Endothelial cell of umbilical vein (primary cell): ENCODE results near the gene CDH1. TPM values are rescaled to one million over a fixed set of nuclear protein-coding genes. Genes with fewer than 3 reads are reported as not detected.
"Not testable (repeated sequence)": the region's sequence is repeated elsewhere in the genome, so short reads cannot be mapped to it uniquely, and the experiment has no call there.

Experiments used
- BruUV-seq: library from RNA; stranded (reverse); fragments of 400-500 nt; replicated peaks from 2 replicates; lab custom pipeline; 2021; lab: Mats Ljungman, UMichigan
- CTCF ChIA-PET: fragments of 300-600, 350-600 bp; sonication (Branson Sonifier 250); formaldehyde crosslinking; loops from one replicate; lab custom pipeline; 2021; ENCODE audit warnings: antibody characterized with exemption, inconsistent platforms; lab: Charles Lee
- POLR2A ChIA-PET: fragments of 300-600, 350-600 bp; sonication (Branson Sonifier 250); formaldehyde crosslinking; loops from one replicate; lab custom pipeline; 2021; ENCODE audit warnings: antibody characterized with exemption, inconsistent platforms; lab: Charles Lee
- DNase-seq: peaks from one replicate; pipeline ENCODE4 v3.0.0-alpha.2; 2011; ENCODE audit warnings: low read depth, low spot score
- FAIRE-seq: peaks from 2 replicates; lab custom pipeline; 2011; peaks lifted over from hg19 to GRCh38; lab: Jason Lieb, UNC
- H2AFZ ChIP-seq: 2 replicates; pipeline ENCODE4 v1.6.0; 2012; ENCODE audit warnings: low read depth, low read length, control low read depth, inconsistent platforms
- H3K27ac ChIP-seq: 2 replicates; pipeline ENCODE4 v1.5.1; 2011; ENCODE audit warnings: low read depth, mild to moderate bottlenecking, control low read depth, low read length, moderate library complexity; ENCODE audit not compliant: insufficient read depth
- H3K27me3 ChIP-seq, 2 experiments: 2 replicates each; pipeline versions ENCODE4 v1.6.0 to v1.6.1; 2011; ENCODE audit warnings: low read length in 2 of 2, mixed read lengths in 1 of 2; ENCODE audit not compliant: control insufficient read depth in 2 of 2, insufficient read depth in 2 of 2
- H3K36me3 ChIP-seq, 2 experiments: 2 replicates in 1 of 2; 3 replicates in 1 of 2; pipeline ENCODE4 v1.5.1; 2011; ENCODE audit warnings: low read length in 2 of 2, mild to moderate bottlenecking in 1 of 2, moderate library complexity in 1 of 2; ENCODE audit not compliant: control insufficient read depth in 2 of 2, insufficient read depth in 2 of 2; ENCODE audit errors: extremely low read depth in 1 of 2
- H3K4me1 ChIP-seq: 3 replicates; pipeline ENCODE4 v1.5.1; 2011; ENCODE audit warnings: mild to moderate bottlenecking, low read length; ENCODE audit not compliant: control insufficient read depth, insufficient read depth; ENCODE audit errors: extremely low read depth
- H3K4me2 ChIP-seq: 2 replicates; pipeline ENCODE4 v1.6.1; 2011; ENCODE audit warnings: low read length, control low read depth, mixed read lengths; ENCODE audit not compliant: insufficient read depth
- H3K4me3 ChIP-seq, 3 experiments: fragments of 200-600 bp in 1 of 3; sonication (generic), shearing (Covaris generic) in 1 of 3; replicated peaks in 1 of 3; 2 replicates each; pipeline ENCODE4 v1.5.1; 2011 to 2016; ENCODE audit warnings: control low read depth in 3 of 3, low read length in 3 of 3, mild to moderate bottlenecking in 2 of 3, inconsistent platforms in 1 of 3, low read depth in 1 of 3, moderate library complexity in 1 of 3; ENCODE audit not compliant: insufficient read depth in 1 of 3
- H3K79me2 ChIP-seq: 2 replicates; pipeline ENCODE4 v1.6.0; 2012; ENCODE audit warnings: low read length, inconsistent platforms; ENCODE audit not compliant: control insufficient read depth, insufficient read depth
- H3K9ac ChIP-seq: replicated peaks from 2 replicates; pipeline ENCODE3; 2011; ENCODE audit warnings: low read length, control low read depth; ENCODE audit not compliant: insufficient read depth; ENCODE audit errors: extremely low read depth
- H3K9me1 ChIP-seq: replicated peaks from 3 replicates; pipeline ENCODE4 v1.6.0; 2011; ENCODE audit warnings: mild to moderate bottlenecking, low read length; ENCODE audit not compliant: control insufficient read depth, insufficient read depth; ENCODE audit errors: extremely low read depth
- H3K9me3 ChIP-seq: replicated peaks from 2 replicates; pipeline ENCODE4 v1.5.1; 2012; ENCODE audit warnings: low read length, inconsistent platforms; ENCODE audit not compliant: control insufficient read depth, insufficient read depth
- H4K20me1 ChIP-seq: replicated peaks from 2 replicates; pipeline ENCODE3; 2011; ENCODE audit warnings: mild to moderate bottlenecking, low read length; ENCODE audit not compliant: control insufficient read depth, insufficient read depth; ENCODE audit errors: extremely low read depth
- GATA2 ChIP-seq: IDR thresholded peaks from 2 replicates; pipeline ENCODE4 v1.7.0; 2011; ENCODE audit warnings: low read depth, mild to moderate bottlenecking, moderate library complexity, mixed read lengths, low read length; ENCODE audit not compliant: insufficient read length, insufficient read depth
- JUN ChIP-seq: IDR thresholded peaks from 2 replicates; pipeline ENCODE4 v1.6.1; 2011; ENCODE audit warnings: borderline replicate concordance, low read depth; ENCODE audit not compliant: insufficient read length, insufficient read depth
- MYC ChIP-seq: IDR thresholded peaks from one replicate; pipeline ENCODE4 v1.6.1; 2011; ENCODE audit warnings: mild to moderate bottlenecking, low read depth, low read length
- POLR2A ChIP-seq: IDR thresholded peaks from 2 replicates; pipeline ENCODE4 v1.6.1; 2012; ENCODE audit warnings: low read depth, mild to moderate bottlenecking, control low read depth, low read length
- POLR2AphosphoS5 ChIP-seq: IDR thresholded peaks from 2 replicates; pipeline ENCODE4 v1.6.1; 2012; ENCODE audit warnings: low read depth, mild to moderate bottlenecking, control low read depth, low read length, moderate library complexity; ENCODE audit not compliant: insufficient read depth
- dilution Hi-C: fragments of 300-500 bp; cut with MboI; formaldehyde crosslinking; loops from one replicate; pipeline ENCODE4 v1.15.0; 2019; ENCODE audit warnings: low sequenced_read_pairs; ENCODE audit not compliant: extremely low pct_ligation_motif_present
- intact Hi-C: fragments of 100-400 bp; cut with micrococcal nuclease; formaldehyde crosslinking; loops from one replicate; pipeline ENCODE4 v1.10.0; 2022
- polyA plus RNA-seq, 4 experiments: library from polyadenylated mRNA; depleted of rRNA in 3 of 4; stranded (reverse) in 3 of 4; unstranded in 1 of 4; fragments of >200 nt; gene quantifications; 2 replicates each; pipeline versions ENCODE4 v1.2.1 to v1.2.3, GENCODE V29; 2011 to 2012; ENCODE audit warnings: missing spikeins in 1 of 4
- total RNA-seq: library from RNA; stranded (reverse); gene quantifications from 2 replicates; pipeline ENCODE4 v1.2.3, GENCODE V29; 2021
- TF ChIP-seq, protein P1 (sequence below), 2 donors: IDR thresholded peaks; 1 replicate in 1 of 2; 2 replicates in 1 of 2; pipeline ENCODE4 v1.5.1; 2011; ENCODE audit warnings: low read length in 2 of 2, mild to moderate bottlenecking in 2 of 2, moderate library complexity in 2 of 2, control low read depth in 1 of 2, inconsistent platforms in 1 of 2, low read depth in 1 of 2; ENCODE audit not compliant: insufficient read depth in 1 of 2; ENCODE audit errors: extremely low read depth in 1 of 2
- TF ChIP-seq, protein P2 (sequence below): IDR thresholded peaks from 2 replicates; pipeline ENCODE4 v1.6.1; 2011; ENCODE audit not compliant: insufficient read depth, insufficient read length

CDH1 gene
- total and polyA plus RNA-seq, 2 donors (not counting 3 experiments of a cell fraction or from before 2014, with no cell fraction given): 0.28 to 0.69 TPM

DNA sequence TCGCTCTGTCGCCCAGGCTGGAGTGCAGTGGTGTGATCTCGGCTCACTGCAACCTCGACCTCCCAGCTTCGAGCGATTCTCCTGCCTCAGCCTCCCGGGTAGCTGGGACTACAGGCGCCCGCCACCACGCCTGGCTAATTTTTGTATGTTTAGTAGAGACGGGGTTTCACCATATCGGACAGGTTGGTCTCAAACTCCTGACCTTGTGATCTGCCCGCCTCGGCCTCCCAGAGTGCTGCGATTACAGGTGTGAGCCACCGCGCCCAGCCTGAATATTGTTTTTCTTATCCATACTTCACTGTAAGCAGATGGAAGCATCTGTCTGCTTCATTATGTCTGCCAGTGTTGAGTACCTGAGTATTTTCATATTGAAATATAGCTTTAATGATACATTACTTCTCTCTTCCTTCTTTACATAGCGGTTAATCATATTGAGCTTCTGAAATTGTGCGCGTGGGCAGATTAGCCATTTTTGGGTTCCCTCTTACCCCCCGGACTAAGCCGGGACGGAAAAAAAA lies 105.9 kb downstream of the CDH1 start:
- peak overlapping the region; percentile 100 for H2AFZ ChIP-seq
- H3K27ac ChIP-seq, dilution Hi-C loops, BruUV-seq, FAIRE-seq, H3K4me1 ChIP-seq, H4K20me1 ChIP-seq, H3K27me3 ChIP-seq, DNase-seq, H3K79me2 ChIP-seq, H3K36me3 ChIP-seq, POLR2A ChIA-PET, H3K9me3 ChIP-seq, H3K9me1 ChIP-seq: not testable (repeated sequence)
- intact Hi-C loops: loop anchor here (1.0 to 10.0 kb wide), 3 partner anchors 251 to 452 kb away; no protein-coding TSS in a partner anchor
- peak overlapping the region; percentile 86 to 99 (median 96) for H3K4me3 ChIP-seq
- CTCF ChIA-PET: interaction anchor here (1.1 to 1.6 kb wide), 5 partner anchors 10 to 322 kb away, joined by 3 to 7 read pairs (median 4); partner anchors contain the start of gene HAS3
- peak overlapping the region; percentile 95 for H3K9ac ChIP-seq
- peak overlapping the region; percentile 90 for H3K4me2 ChIP-seq

DNA sequence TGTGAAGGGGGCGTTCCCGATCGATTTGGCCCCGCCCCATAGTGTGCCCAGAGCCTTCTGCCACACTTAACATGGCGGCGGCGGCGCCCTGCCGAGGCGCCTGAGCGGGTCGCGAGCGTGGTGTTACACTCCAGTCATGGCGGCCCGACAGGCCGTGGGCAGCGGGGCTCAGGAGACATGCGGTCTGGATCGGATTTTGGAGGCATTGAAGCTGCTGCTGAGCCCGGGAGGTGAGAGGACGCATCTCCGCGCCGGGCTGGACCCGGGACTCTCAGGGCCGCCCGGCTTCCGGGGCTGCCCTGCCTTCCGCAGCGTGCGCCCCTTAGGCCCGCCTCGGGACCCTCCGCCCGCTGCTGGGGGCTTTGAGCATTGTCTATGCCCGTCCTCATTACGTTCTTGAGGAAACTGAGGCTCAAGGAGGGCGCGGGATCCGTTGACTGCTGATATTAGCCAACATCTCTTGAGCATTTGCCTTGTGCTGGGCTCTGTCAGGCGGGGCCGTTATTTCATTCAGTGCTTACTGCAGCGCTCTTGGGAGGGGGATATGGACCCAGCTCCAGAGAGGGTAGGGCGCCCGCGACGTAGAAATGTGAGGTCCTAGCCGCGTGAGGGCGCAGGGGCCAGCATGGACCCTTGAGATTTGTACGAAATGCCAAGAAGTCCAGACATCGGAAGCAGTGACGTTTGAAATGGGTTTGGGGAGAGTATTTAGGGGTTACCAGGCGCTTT lies 106.6 kb downstream of the CDH1 start, which contains the start of gene TANGO6:
Gene TANGO6, plus strand, starts transcription at position 50 of the 729 bp plus-strand sequence. Its CDS starts 87 bp downstream, at position 137.
- intact Hi-C loops (loop anchor here (1.0 to 10.0 kb wide), 3 partner anchors 251 to 451 kb away; no protein-coding TSS in a partner anchor), dilution Hi-C loops (no loop called here)
- H3K4me2 ChIP-seq: peak within 1 kb of the TSS; percentile 90
- DNase-seq (peak; percentile 86), FAIRE-seq (peak; percentile 87)
- BruUV-seq: no TSS peak
- ChIA-PET CTCF (interaction anchor here (1.1 to 2.0 kb wide), 7 partner anchors 10 to 323 kb away, joined by 3 to 9 read pairs (median 5); partner anchors contain the start of gene HAS3), POLR2A (no interaction called here)
- no peaks in the 10 kb centered on the region for H4K20me1 ChIP-seq
- peak within 1 kb of the TSS; percentile 76 for H3K27ac ChIP-seq
- no peaks in the 10 kb centered on the region for H3K27me3 ChIP-seq
- no peaks in the 10 kb centered on the region for H3K36me3 ChIP-seq
- TF ChIP-seq JUN: no peak
- TF ChIP-seq, protein P1, sequence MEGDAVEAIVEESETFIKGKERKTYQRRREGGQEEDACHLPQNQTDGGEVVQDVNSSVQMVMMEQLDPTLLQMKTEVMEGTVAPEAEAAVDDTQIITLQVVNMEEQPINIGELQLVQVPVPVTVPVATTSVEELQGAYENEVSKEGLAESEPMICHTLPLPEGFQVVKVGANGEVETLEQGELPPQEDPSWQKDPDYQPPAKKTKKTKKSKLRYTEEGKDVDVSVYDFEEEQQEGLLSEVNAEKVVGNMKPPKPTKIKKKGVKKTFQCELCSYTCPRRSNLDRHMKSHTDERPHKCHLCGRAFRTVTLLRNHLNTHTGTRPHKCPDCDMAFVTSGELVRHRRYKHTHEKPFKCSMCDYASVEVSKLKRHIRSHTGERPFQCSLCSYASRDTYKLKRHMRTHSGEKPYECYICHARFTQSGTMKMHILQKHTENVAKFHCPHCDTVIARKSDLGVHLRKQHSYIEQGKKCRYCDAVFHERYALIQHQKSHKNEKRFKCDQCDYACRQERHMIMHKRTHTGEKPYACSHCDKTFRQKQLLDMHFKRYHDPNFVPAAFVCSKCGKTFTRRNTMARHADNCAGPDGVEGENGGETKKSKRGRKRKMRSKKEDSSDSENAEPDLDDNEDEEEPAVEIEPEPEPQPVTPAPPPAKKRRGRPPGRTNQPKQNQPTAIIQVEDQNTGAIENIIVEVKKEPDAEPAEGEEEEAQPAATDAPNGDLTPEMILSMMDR (IDR thresholded peaks at IDR 0.05; ENCODE audit: extremely low read depth in 1 of 2, insufficient read depth in 1 of 2, low read depth in 1 of 2, low read length in 2 of 2): peak; percentile 23 to 60
- TF ChIP-seq, protein P2, sequence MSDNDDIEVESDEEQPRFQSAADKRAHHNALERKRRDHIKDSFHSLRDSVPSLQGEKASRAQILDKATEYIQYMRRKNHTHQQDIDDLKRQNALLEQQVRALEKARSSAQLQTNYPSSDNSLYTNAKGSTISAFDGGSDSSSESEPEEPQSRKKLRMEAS: no peak
- TF ChIP-seq MYC: no peak
- TF ChIP-seq GATA2: no peak
- TF ChIP-seq POLR2AphosphoS5: peak; percentile 94
- TF ChIP-seq POLR2A: peak; percentile 89
- H3K4me3 ChIP-seq: peak within 1 kb of the TSS; percentile 86 to 99 (median 96)
- no peaks in the 10 kb centered on the region for H3K9me1 ChIP-seq
- no peaks in the 10 kb centered on the region for H3K79me2 ChIP-seq
- peaks cover 7% of the 10 kb centered on the region for H3K4me1 ChIP-seq
- peak within 1 kb of the TSS; percentile 95 for H3K9ac ChIP-seq
- no peaks in the 10 kb centered on the region for H3K9me3 ChIP-seq
- H2AFZ ChIP-seq: peak within 1 kb of the TSS; percentile 100
